ENCODE data around the gene MRAP2. TPM values are rescaled to one million over a fixed set of nuclear protein-coding genes. Genes with fewer than 3 reads are reported as not detected.

The MRAP2 gene
- total RNA-seq, 2 experiments from 2014 or later = not detected

- H3K4me1 ChIP-seq (ENCODE audit: insufficient read depth, low read length) = no peaks in the 10 kb centered on the region
- H3K27ac Mint-ChIP-seq = no peak overlapping the region
- no peak overlapping the region for H3K4me3 Mint-ChIP-seq
- H3K9me3 Mint-ChIP-seq = no peaks in the 10 kb centered on the region
- H3K27me3 ChIP-seq (ENCODE audit: control insufficient read depth in 1 of 2, insufficient read depth in 2 of 2, low read length in 2 of 2) = no peaks in the 10 kb centered on the region
- POLR2A ChIA-PET = no interaction called here
- H3K4me3 ChIP-seq (ENCODE audit: low read length) = no peak overlapping the region
- H3K4me1 Mint-ChIP-seq (ENCODE audit: low read depth) = no peaks in the 10 kb centered on the region
- no peak overlapping the region for H3K27ac ChIP-seq (ENCODE audit: low read depth in 1 of 2, low read length in 2 of 2)
- no peaks in the 10 kb centered on the region for H3K36me3 ChIP-seq (ENCODE audit: insufficient read depth, low read length)
- CTCF ChIA-PET = no interaction called here
- no peaks in the 10 kb centered on the region for H3K36me3 Mint-ChIP-seq (ENCODE audit: low read depth)
- ATAC-seq (ENCODE audit: poor library complexity) (no peak), DNase-seq (no peak)
- intact Hi-C loops (cut with DNase I, micrococcal nuclease) = no loop called here
- no peak for TF ChIP-seq CTCF (IDR thresholded peaks at IDR 0.05)
- no peaks in the 10 kb centered on the region for H3K27me3 Mint-ChIP-seq
- H3K9me3 ChIP-seq (ENCODE audit: control insufficient read depth in 1 of 2, insufficient read depth in 1 of 2, low read length in 2 of 2) = no peaks in the 10 kb centered on the region
Observed at GRCh38 chr6:83985715-83986114, 47.9 kb upstream of the MRAP2 start.

GRCh38 chr6:83998021-83998584, 35.5 kb upstream of the MRAP2 start:
- Histone ChIP-seq H3K4me3 (ENCODE audit: low read length) (no peak overlapping the region), H3K27me3 (ENCODE audit: control insufficient read depth in 1 of 2, insufficient read depth in 2 of 2, low read length in 2 of 2) (no peaks in the 10 kb centered on the region), H3K9me3 (ENCODE audit: control insufficient read depth in 1 of 2, insufficient read depth in 1 of 2, low read length in 2 of 2) (no peaks in the 10 kb centered on the region), H3K36me3 (ENCODE audit: insufficient read depth, low read length) (no peaks in the 10 kb centered on the region), H3K4me1 (ENCODE audit: insufficient read depth, low read length) (no peaks in the 10 kb centered on the region), H3K27ac (ENCODE audit: low read depth in 1 of 2, low read length in 2 of 2) (no peak overlapping the region)
- ChIA-PET POLR2A (no interaction called here), CTCF (no interaction called here)
- Mint-ChIP-seq H3K27me3 (no peaks in the 10 kb centered on the region), H3K36me3 (ENCODE audit: low read depth) (no peaks in the 10 kb centered on the region), H3K4me3 (no peak overlapping the region), H3K27ac (no peak overlapping the region), H3K9me3 (peaks cover 2% of the 10 kb centered on the region), H3K4me1 (ENCODE audit: low read depth) (no peaks in the 10 kb centered on the region)
- TF ChIP-seq CTCF (IDR thresholded peaks at IDR 0.05) = no peak
- intact Hi-C loops (cut with DNase I, micrococcal nuclease) = no loop called here
- ATAC-seq (ENCODE audit: poor library complexity) (no peak), DNase-seq (no peak)

GRCh38 chr6:84001119-84001518, 32.5 kb upstream of the MRAP2 start:
- no peak overlapping the region for H3K27ac Mint-ChIP-seq
- H3K9me3 Mint-ChIP-seq = no peaks in the 10 kb centered on the region
- ChIA-PET POLR2A (no interaction called here), CTCF (no interaction called here)
- peaks cover 0 to 3% of the 10 kb centered on the region in 2 experiments for H3K27me3 ChIP-seq (ENCODE audit: control insufficient read depth in 1 of 2, insufficient read depth in 2 of 2, low read length in 2 of 2)
- H3K27ac ChIP-seq (ENCODE audit: low read depth in 1 of 2, low read length in 2 of 2) = no peak overlapping the region
- H3K36me3 Mint-ChIP-seq (ENCODE audit: low read depth) = no peaks in the 10 kb centered on the region
- H3K4me3 Mint-ChIP-seq = no peak overlapping the region
- no peak for TF ChIP-seq CTCF (IDR thresholded peaks at IDR 0.05)
- DNase-seq (no peak), ATAC-seq (ENCODE audit: poor library complexity) (no peak)
- peaks cover 8% of the 10 kb centered on the region for H3K27me3 Mint-ChIP-seq
- no peak overlapping the region for H3K4me3 ChIP-seq (ENCODE audit: low read length)
- no peaks in the 10 kb centered on the region for H3K4me1 Mint-ChIP-seq (ENCODE audit: low read depth)
- intact Hi-C loops (cut with DNase I, micrococcal nuclease) = no loop called here
- H3K9me3 ChIP-seq (ENCODE audit: control insufficient read depth in 1 of 2, insufficient read depth in 1 of 2, low read length in 2 of 2) = no peaks in the 10 kb centered on the region
- no peaks in the 10 kb centered on the region for H3K36me3 ChIP-seq (ENCODE audit: insufficient read depth, low read length)
- H3K4me1 ChIP-seq (ENCODE audit: insufficient read depth, low read length) = no peaks in the 10 kb centered on the region
